HEK293T (cell line): ENCODE measurements around the gene PIGR.

ENCODE experiments used
- SUZ12 ChIP-seq: fragments of 450-650 bp; IDR thresholded peaks from 2 replicates; pipeline ENCODE4 v1.6.1; 2016; ENCODE audit warnings: mild to moderate bottlenecking
- TARDBP ChIP-seq: fragments of 450-650 bp; IDR thresholded peaks from 2 replicates; pipeline ENCODE4 v1.6.1; 2016

GRCh38 chr1:206963119-206963712 lies 16.9 kb upstream of the PIGR start:
- no peak for TF ChIP-seq TARDBP
- no peak for TF ChIP-seq SUZ12
